ENCODE data around the gene UQCC3. TPM values are rescaled to one million over a fixed set of nuclear protein-coding genes. Genes with fewer than 3 reads are reported as not detected.

Gene UQCC3
- total and polyA plus RNA-seq, 9 of the 15 experiments (the other 6 are each of a cell fraction or from before 2014, with no cell fraction given), result 3.3 to 44.3 (median 8.0) TPM

GRCh38 chr11:62665599-62666258 is 5.7 kb upstream of the UQCC3 start (continued):
- no peak for TF ChIP-seq KLF10 (CRISPR knock-in tag; IDR thresholded peaks at IDR 0.05)
- 0 out of 2 replicates have a peak, but pooled peaks have one; percentile 4 for TF ChIP-seq FOXO4 (CRISPR knock-in tag; IDR thresholded peaks at IDR 0.05)
- no peak for TF ChIP-seq IRF2 (CRISPR knock-in tag; IDR thresholded peaks at IDR 0.05)
- peak; percentile 59; the same call in 1 of the 2 replicates for TF ChIP-seq POLR2AphosphoS2 (IDR thresholded peaks at IDR 0.05; ENCODE audit: low read length)
- TF ChIP-seq RBM25 (IDR thresholded peaks at IDR 0.05; ENCODE audit: low read depth, low read length, severe bottlenecking), result no peak
- no peak for TF ChIP-seq ZHX1 (conservative IDR thresholded peaks at IDR 0.05; ENCODE audit: low read length)
- no peak for TF ChIP-seq STAG1 (CRISPR knock-in tag; IDR thresholded peaks at IDR 0.05; ENCODE audit: borderline replicate concordance)
- no peak for TF ChIP-seq ZNF174 (CRISPR knock-in tag; IDR thresholded peaks at IDR 0.05)
- no peak for TF ChIP-seq ZNF274 (IDR thresholded peaks at IDR 0.05; ENCODE audit: borderline replicate concordance, low read depth, low read length)
- TF ChIP-seq CUX1 (CRISPR knock-in tag; IDR thresholded peaks at IDR 0.05), result no peak
- TF ChIP-seq CBX3 (IDR thresholded peaks at IDR 0.05; ENCODE audit: borderline replicate concordance in 1 of 2, low read length in 2 of 2), result no peak
